Posterior cingulate gyrus (tissue), 11 donors: ENCODE results near the gene RPS2.
A peak's percentile ranks its signal among the peaks of the same experiment; 100 is the strongest.
"Not testable (repeated sequence)": the region's sequence is repeated elsewhere in the genome, so short reads cannot be mapped to it uniquely, and the experiment has no call there.

Experiments used
- DNase-seq, 10 donors: peaks; one replicate each; pipeline versions ENCODE4 v3.0.0 to v3.0.0-alpha.2; 2020 to 2021; ENCODE audit warnings: mixed read lengths in 3 of 10
- intact Hi-C: fragments of 100-400 bp; cut with DNase I; formaldehyde crosslinking; loops from one replicate; pipeline ENCODE4 v1.15.1; 2023

RPS2 gene

GRCh38 chr16:1964506-1965395, at the start of gene RPS2:
Gene RPS2, minus strand, starts transcription at chr16:1964826. Its CDS starts 201 bp downstream, at chr16:1964625.
- intact Hi-C loops = loop anchor here (5.0 kb wide), 1 partner anchor 192 kb away; the partner anchor contains the start of genes EME2, MRPS34 and NME3
- peak; percentile 98 to 100 (median 99) for DNase-seq

- intact Hi-C loops = no loop called here
- no peak for DNase-seq
These were observed 48.9 kb upstream of the RPS2 start for GRCh38 chr16:2013527-2013926.

GRCh38 chr16:2011726-2012125, 47.1 kb upstream of the RPS2 start:
- DNase-seq, intact Hi-C loops: not testable (repeated sequence)

GRCh38 chr16:2009791-2010510, 45.3 kb upstream of the RPS2 start, which contains the start of gene ZNF598:
Gene ZNF598, minus strand, starts transcription at chr16:2009821.
- intact Hi-C loops = no loop called here

GRCh38 chr16:2009164-2009711, 44.6 kb upstream of the RPS2 start:
- intact Hi-C loops = no loop called here
- DNase-seq = peak in 1 of 10 donors; percentile 90

More at GRCh38 chr16:2009791-2010510, 45.3 kb upstream of the RPS2 start, which contains the start of gene ZNF598:
- DNase-seq = peak; percentile 64 to 98 (median 83)

GRCh38 chr16:2008631-2009163, 44.1 kb upstream of the RPS2 start:
- DNase-seq = peak in 1 of 10 donors; percentile 79
- intact Hi-C loops = no loop called here

GRCh38 chr16:2008009-2008526, 43.4 kb upstream of the RPS2 start:
- intact Hi-C loops = no loop called here
- peak in 1 of 10 donors; percentile 76 for DNase-seq

GRCh38 chr16:2007081-2007836, 42.6 kb upstream of the RPS2 start:
- peak in 1 of 10 donors; percentile 75 for DNase-seq
- intact Hi-C loops = no loop called here

- DNase-seq = peak in 1 of 10 donors; percentile 81
- intact Hi-C loops = no loop called here
These were observed 41.7 kb upstream of the RPS2 start for GRCh38 chr16:2006317-2006716.

- intact Hi-C loops = no loop called here
- DNase-seq = peak in 5 of 10 donors; percentile 33 to 89 (median 74)
These were observed 41.0 kb upstream of the RPS2 start for GRCh38 chr16:2005646-2006045.

GRCh38 chr16:2004795-2005517, 40.3 kb upstream of the RPS2 start:
- intact Hi-C loops = no loop called here
- peak in 1 of 10 donors; percentile 88 for DNase-seq

GRCh38 chr16:2003827-2004641, 39.4 kb upstream of the RPS2 start:
- intact Hi-C loops = no loop called here

GRCh38 chr16:2003231-2003826, 38.7 kb upstream of the RPS2 start:
- DNase-seq = peak in 1 of 10 donors; percentile 63
- intact Hi-C loops = no loop called here

More at GRCh38 chr16:2003827-2004641, 39.4 kb upstream of the RPS2 start:
- peak; percentile 48 to 98 (median 80) for DNase-seq

- intact Hi-C loops = no loop called here
- DNase-seq = peak in 1 of 10 donors; percentile 74
These were observed 38.0 kb upstream of the RPS2 start for GRCh38 chr16:2002406-2003230.

GRCh38 chr16:2001456-2002355, 37.1 kb upstream of the RPS2 start:
- peak in 1 of 10 donors; percentile 77 for DNase-seq
- intact Hi-C loops = no loop called here

- DNase-seq = no peak
- intact Hi-C loops = no loop called here
These were observed 36.4 kb upstream of the RPS2 start for GRCh38 chr16:2001035-2001434.
